ENCODE measurements around the gene SLC22A6.
"Not testable (repeated sequence)": the region's sequence is repeated elsewhere in the genome, so short reads cannot be mapped to it uniquely, and the experiment has no call there.

DNA sequence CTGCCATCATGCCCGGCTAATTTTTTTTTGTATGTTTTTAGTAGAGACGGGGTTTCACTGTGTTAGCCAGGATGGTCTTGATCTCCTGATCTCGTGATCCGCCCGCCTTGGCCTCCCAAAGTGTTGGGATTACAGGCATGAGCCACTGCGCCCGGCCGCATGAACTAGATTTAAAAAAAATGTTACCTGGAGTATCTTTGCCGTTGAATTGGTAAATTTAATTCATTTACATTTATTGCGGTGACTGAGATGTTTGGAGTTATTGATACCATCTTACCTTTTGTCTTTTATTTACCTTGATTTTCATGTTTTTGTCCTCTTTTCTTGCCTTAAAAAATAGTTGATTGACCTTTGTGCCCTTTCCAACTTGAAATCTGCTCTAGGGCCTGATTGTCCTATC, 39.2 kb downstream of the SLC22A6 start:
- TF ChIP-seq POLR2AphosphoS5 (IDR thresholded peaks at IDR 0.05; ENCODE audit: low read depth); JUNB (IDR thresholded peaks at IDR 0.05; ENCODE audit: unreplicated experiment); EZH2phosphoT487 (IDR thresholded peaks at IDR 0.05; ENCODE audit: unreplicated experiment); NANOG (IDR thresholded peaks at IDR 0.05; ENCODE audit: borderline replicate concordance): not testable (repeated sequence)
- TF ChIP-seq, protein P1, sequence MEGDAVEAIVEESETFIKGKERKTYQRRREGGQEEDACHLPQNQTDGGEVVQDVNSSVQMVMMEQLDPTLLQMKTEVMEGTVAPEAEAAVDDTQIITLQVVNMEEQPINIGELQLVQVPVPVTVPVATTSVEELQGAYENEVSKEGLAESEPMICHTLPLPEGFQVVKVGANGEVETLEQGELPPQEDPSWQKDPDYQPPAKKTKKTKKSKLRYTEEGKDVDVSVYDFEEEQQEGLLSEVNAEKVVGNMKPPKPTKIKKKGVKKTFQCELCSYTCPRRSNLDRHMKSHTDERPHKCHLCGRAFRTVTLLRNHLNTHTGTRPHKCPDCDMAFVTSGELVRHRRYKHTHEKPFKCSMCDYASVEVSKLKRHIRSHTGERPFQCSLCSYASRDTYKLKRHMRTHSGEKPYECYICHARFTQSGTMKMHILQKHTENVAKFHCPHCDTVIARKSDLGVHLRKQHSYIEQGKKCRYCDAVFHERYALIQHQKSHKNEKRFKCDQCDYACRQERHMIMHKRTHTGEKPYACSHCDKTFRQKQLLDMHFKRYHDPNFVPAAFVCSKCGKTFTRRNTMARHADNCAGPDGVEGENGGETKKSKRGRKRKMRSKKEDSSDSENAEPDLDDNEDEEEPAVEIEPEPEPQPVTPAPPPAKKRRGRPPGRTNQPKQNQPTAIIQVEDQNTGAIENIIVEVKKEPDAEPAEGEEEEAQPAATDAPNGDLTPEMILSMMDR (conservative IDR thresholded peaks at IDR 0.05; ENCODE audit: low read depth in 2 of 2) = not testable (repeated sequence)
- TF ChIP-seq, protein P2, sequence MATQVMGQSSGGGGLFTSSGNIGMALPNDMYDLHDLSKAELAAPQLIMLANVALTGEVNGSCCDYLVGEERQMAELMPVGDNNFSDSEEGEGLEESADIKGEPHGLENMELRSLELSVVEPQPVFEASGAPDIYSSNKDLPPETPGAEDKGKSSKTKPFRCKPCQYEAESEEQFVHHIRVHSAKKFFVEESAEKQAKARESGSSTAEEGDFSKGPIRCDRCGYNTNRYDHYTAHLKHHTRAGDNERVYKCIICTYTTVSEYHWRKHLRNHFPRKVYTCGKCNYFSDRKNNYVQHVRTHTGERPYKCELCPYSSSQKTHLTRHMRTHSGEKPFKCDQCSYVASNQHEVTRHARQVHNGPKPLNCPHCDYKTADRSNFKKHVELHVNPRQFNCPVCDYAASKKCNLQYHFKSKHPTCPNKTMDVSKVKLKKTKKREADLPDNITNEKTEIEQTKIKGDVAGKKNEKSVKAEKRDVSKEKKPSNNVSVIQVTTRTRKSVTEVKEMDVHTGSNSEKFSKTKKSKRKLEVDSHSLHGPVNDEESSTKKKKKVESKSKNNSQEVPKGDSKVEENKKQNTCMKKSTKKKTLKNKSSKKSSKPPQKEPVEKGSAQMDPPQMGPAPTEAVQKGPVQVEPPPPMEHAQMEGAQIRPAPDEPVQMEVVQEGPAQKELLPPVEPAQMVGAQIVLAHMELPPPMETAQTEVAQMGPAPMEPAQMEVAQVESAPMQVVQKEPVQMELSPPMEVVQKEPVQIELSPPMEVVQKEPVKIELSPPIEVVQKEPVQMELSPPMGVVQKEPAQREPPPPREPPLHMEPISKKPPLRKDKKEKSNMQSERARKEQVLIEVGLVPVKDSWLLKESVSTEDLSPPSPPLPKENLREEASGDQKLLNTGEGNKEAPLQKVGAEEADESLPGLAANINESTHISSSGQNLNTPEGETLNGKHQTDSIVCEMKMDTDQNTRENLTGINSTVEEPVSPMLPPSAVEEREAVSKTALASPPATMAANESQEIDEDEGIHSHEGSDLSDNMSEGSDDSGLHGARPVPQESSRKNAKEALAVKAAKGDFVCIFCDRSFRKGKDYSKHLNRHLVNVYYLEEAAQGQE (IDR thresholded peaks at IDR 0.05; ENCODE audit: unreplicated experiment) = not testable (repeated sequence)
- TF ChIP-seq, protein P3, sequence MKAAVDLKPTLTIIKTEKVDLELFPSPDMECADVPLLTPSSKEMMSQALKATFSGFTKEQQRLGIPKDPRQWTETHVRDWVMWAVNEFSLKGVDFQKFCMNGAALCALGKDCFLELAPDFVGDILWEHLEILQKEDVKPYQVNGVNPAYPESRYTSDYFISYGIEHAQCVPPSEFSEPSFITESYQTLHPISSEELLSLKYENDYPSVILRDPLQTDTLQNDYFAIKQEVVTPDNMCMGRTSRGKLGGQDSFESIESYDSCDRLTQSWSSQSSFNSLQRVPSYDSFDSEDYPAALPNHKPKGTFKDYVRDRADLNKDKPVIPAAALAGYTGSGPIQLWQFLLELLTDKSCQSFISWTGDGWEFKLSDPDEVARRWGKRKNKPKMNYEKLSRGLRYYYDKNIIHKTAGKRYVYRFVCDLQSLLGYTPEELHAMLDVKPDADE (IDR thresholded peaks at IDR 0.05) = not testable (repeated sequence)

Measured in GM23338 (cell line).